GM13976 (cell line): ENCODE data around the gene COL10A1.

Experiments used
- DNase-seq: peaks from one replicate; pipeline ENCODE4 v3.0.0; 2012; ENCODE audit warnings: low spot score
- in situ Hi-C: fragments of 300-500 bp; cut with MboI; formaldehyde crosslinking; loops from one replicate; pipeline ENCODE4 v1.12.0; 2022; ENCODE audit warnings: low sequenced_read_pairs, mixed read lengths, inconsistent platforms; ENCODE audit not compliant: unreplicated experiment
- TF ChIP-seq, protein P1 (sequence below): IDR thresholded peaks from 2 replicates; pipeline ENCODE4 v1.5.1; 2012; ENCODE audit warnings: borderline replicate concordance, mild to moderate bottlenecking; ENCODE audit not compliant: insufficient read depth; ENCODE audit errors: extremely low read depth, missing control alignments, control extremely low read depth

The COL10A1 gene

DNA sequence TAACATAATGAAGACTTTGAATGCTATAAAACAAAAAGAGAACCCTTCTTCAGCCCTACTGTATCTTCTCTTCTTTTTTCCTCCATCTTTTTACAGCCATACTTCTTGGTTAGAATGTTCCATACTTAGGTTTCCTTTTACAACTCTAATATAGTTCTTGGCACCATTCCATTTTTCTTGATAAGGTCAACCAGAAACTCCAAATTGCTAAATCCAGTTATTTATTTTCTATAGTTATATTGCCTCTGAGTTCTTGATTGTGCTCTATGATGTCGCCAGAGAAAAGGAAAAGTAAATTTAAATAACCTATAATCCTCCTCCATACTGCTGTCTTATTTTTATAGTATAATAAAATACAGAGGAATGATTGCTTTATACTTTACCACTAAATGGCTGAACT, 26.7 kb upstream of the COL10A1 start:
- in situ Hi-C loops: no loop called here
- TF ChIP-seq, protein P1, sequence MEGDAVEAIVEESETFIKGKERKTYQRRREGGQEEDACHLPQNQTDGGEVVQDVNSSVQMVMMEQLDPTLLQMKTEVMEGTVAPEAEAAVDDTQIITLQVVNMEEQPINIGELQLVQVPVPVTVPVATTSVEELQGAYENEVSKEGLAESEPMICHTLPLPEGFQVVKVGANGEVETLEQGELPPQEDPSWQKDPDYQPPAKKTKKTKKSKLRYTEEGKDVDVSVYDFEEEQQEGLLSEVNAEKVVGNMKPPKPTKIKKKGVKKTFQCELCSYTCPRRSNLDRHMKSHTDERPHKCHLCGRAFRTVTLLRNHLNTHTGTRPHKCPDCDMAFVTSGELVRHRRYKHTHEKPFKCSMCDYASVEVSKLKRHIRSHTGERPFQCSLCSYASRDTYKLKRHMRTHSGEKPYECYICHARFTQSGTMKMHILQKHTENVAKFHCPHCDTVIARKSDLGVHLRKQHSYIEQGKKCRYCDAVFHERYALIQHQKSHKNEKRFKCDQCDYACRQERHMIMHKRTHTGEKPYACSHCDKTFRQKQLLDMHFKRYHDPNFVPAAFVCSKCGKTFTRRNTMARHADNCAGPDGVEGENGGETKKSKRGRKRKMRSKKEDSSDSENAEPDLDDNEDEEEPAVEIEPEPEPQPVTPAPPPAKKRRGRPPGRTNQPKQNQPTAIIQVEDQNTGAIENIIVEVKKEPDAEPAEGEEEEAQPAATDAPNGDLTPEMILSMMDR: no peak
- DNase-seq: no peak

DNA sequence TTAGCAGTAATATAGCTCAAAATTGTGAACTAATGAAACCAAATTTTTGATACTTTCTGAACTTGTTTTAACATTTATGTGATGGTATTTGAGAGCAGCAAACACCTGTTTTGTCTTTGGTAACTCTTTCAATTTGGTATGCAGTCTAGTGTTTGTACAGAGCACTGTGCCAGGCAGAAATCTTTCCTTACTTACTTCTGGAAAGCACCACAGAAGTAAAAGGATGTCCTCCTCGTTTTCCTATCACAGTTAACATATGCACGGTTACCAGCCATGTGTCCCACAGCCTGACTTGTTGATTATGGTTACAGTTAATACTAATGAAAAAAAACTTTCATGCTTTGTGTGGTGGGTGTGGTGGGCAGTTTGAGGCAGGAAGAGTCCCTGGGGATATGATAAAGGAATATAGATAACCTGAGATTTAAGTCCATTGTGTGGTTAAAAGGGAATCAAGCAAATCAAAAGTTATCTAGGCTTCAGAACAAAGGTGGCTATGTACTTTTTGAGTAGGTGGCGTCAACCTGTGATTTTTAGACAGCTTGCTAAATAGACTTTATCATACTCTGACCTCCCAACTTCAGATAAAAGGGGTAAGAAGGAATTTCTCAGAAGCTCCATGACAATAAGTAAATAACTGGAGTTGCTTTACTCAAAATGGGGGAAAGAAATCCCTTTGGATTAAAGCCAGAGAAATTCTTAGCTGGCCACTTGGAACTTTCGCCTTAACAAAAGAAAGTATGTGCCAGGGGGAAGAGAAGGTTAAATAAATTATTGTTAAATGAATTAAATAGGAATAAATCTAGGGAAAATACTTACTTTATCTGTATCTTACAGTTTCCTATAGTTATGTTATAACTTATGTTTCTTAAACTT, 20.1 kb upstream of the COL10A1 start:
- TF ChIP-seq, protein P1: no peak
- DNase-seq: no peak
- in situ Hi-C loops: no loop called here

DNA sequence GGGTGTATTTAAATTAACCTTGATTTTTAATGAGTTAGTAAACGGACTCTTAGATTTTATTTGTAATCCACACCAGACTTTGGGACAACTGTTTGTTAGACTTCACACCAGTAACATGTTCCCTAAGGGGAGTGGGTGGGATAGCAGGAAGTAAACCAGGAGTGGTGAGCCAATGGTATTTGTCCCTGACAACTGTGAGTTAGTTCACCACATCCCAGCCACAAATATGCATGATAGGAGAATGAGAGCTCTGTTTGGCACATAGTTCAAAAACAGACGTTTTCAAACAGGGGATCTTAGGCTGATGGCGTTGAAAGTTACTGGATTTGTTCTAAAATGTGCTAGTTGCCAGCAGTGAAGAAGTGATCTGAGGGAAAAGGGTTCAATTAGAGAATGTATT, 18.7 kb upstream of the COL10A1 start:
- TF ChIP-seq, protein P1: no peak
- no peak for DNase-seq
- in situ Hi-C loops: no loop called here

DNA sequence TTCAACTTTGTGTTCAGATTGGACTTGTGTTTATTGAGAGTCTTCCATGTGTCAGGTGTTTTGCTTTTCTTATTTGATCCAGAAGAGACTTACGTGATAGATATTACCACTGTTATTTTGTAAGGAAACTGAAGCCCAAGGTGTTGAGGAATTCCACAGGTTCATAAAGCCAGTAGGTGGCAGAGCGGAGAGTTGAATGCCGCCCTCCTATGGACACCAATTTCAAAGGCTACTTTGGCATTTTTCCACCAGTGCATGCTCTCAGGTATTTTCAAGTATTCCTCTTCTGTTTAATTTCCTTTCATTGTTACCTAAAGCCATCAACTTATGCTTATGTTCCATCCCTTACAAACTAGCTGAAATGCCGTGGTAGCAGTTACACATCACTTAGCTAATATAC, 14.0 kb upstream of the COL10A1 start:
- in situ Hi-C loops: no loop called here
- DNase-seq: no peak
- TF ChIP-seq, protein P1: no peak

DNA sequence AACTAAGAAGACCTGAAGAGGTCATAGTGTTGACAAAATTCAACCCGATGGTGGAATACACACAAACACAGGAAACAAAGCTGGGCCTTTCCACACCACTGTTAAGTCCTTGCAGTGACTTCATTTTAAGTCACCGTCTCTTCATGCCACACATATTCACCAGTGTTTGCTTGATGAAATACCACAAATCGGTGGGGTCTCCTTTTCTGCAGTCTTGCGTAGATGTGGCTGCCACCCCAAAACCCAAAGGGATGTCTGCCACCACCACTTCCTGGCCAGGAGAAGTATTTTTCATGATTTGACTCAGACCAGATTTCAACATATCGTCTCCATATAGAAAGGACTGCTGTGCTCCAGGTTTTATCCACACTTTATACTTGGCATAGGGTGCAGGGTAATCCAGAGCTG, 11.0 kb upstream of the COL10A1 start:
- no peak for DNase-seq
- in situ Hi-C loops: no loop called here
- TF ChIP-seq, protein P1: no peak

DNA sequence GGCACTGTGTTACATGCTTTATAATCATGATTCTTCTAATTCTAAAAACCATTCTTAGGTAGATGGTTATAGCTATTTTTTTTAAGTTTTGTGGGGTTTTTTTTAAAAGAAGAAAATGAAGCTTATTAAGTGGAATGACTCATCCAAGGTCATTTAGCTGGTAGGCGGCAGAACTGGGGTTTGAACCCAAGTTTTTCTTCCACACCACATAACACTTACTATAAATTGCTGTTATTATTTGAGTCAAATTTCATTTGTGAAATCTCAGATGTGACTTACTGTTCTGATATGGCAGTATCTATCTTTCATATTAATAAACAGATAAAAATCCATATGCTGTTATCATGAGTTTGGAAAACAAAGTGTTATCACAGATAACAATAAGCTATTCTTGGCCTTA, 10.4 kb upstream of the COL10A1 start:
- DNase-seq: no peak
- in situ Hi-C loops: no loop called here
- TF ChIP-seq, protein P1: no peak
